CD4-positive, alpha-beta T cell (primary cell): ENCODE results near the gene DCLRE1A. TPM values are rescaled to one million over a fixed set of nuclear protein-coding genes. Genes with fewer than 3 reads are reported as not detected.

Experiments used
- ATAC-seq: fragments of 200-7000 bp; cut with Tn5 transposase; one replicate; pipeline ENCODE4 v1.10.0; 2022; ENCODE audit warnings: mild to moderate bottlenecking; ENCODE audit not compliant: poor library complexity
- CTCF ChIA-PET: fragments of 350-600 bp; sonication (Branson Sonifier 250); formaldehyde crosslinking; loops from one replicate; lab custom pipeline; 2021; ENCODE audit warnings: antibody characterized with exemption, inconsistent platforms; lab: Charles Lee
- POLR2A ChIA-PET: fragments of 350-600 bp; sonication (Branson Sonifier 250); formaldehyde crosslinking; loops from one replicate; lab custom pipeline; 2021; ENCODE audit warnings: antibody characterized with exemption, inconsistent platforms; lab: Charles Lee
- DNase-seq, 14 experiments: peaks; one replicate each; pipeline ENCODE4 v3.0.0-alpha.2; 2013 to 2020; ENCODE audit warnings: mixed read lengths in 2 of 14
- H3K27ac ChIP-seq, 2 donors: one replicate each; pipeline versions ENCODE4 v1.5.1 to v1.7.0; 2013; ENCODE audit warnings: low read length in 2 of 2, low read depth in 1 of 2, mild to moderate bottlenecking in 1 of 2
- H3K27me3 ChIP-seq, 2 experiments: 1 replicate in 1 of 2; 2 replicates in 1 of 2; pipeline versions ENCODE4 v1.6.1 to v1.7.0; 2013; ENCODE audit warnings: low read length in 2 of 2, control low read depth in 1 of 2, mild to moderate bottlenecking in 1 of 2, moderate library complexity in 1 of 2; ENCODE audit not compliant: insufficient read depth in 2 of 2, control insufficient read depth in 1 of 2
- H3K36me3 ChIP-seq: one replicate; pipeline ENCODE4 v1.6.1; 2013; ENCODE audit warnings: low read length, control low read depth; ENCODE audit not compliant: insufficient read depth
- H3K4me1 ChIP-seq: one replicate; pipeline ENCODE4 v1.6.1; 2013; ENCODE audit warnings: low read length, control low read depth; ENCODE audit not compliant: insufficient read depth
- H3K4me3 ChIP-seq: one replicate; pipeline ENCODE4 v1.5.1; 2013; ENCODE audit warnings: mild to moderate bottlenecking, low read length, moderate library complexity
- H3K9me3 ChIP-seq, 2 experiments: 1 replicate in 1 of 2; 2 replicates in 1 of 2; pipeline versions ENCODE4 v1.6.1 to v1.7.0; 2013; ENCODE audit warnings: low read length in 2 of 2, mild to moderate bottlenecking in 2 of 2, control low read depth in 1 of 2, moderate library complexity in 1 of 2; ENCODE audit not compliant: control insufficient read depth in 1 of 2, insufficient read depth in 1 of 2
- H3K27ac Mint-ChIP-seq: one replicate; pipeline ENCODE4 v1.8.0; 2020; ENCODE audit warnings: mixed read lengths
- H3K27me3 Mint-ChIP-seq: one replicate; pipeline ENCODE4 v1.8.0; 2021; ENCODE audit warnings: mixed read lengths
- H3K36me3 Mint-ChIP-seq: one replicate; pipeline ENCODE4 v1.8.0; 2021; ENCODE audit warnings: low read depth, mixed read lengths
- H3K4me1 Mint-ChIP-seq: one replicate; pipeline ENCODE4 v1.8.0; 2021; ENCODE audit warnings: low read depth, mixed read lengths
- H3K4me3 Mint-ChIP-seq: one replicate; pipeline ENCODE4 v1.8.0; 2020; ENCODE audit warnings: mild to moderate bottlenecking, mixed read lengths
- H3K9me3 Mint-ChIP-seq: one replicate; pipeline ENCODE4 v1.8.0; 2020; ENCODE audit warnings: mixed read lengths
- CTCF ChIP-seq: fragments of 200-600 bp; IDR thresholded peaks from one replicate; pipeline ENCODE4 v1.8.0; 2022; ENCODE audit warnings: antibody characterized with exemption, mild to moderate bottlenecking
- intact Hi-C, 2 experiments: fragments of 100-400 bp; cut with DNase I in 1 of 2; cut with micrococcal nuclease in 1 of 2; formaldehyde crosslinking; loops; one replicate each; pipeline versions ENCODE4 v1.15.1 to v1.9.0; 2023 to 2025; cut with DNase I, micrococcal nuclease
- total RNA-seq, 174 experiments: library from RNA in 2 of 174; stranded (reverse) in 2 of 174; gene quantifications; one replicate each; pipeline ENCODE4 v1.2.3 and lab custom pipeline; 2021 to 2026

Gene DCLRE1A
- total RNA-seq, 2 experiments from 2014 or later, result 0.36 to 0.47 TPM

- H3K4me1 ChIP-seq, result no peaks in the 10 kb centered on the region
- ATAC-seq (no peak), DNase-seq (no peak)
- ChIA-PET CTCF (interaction anchor here (1.2 kb wide), 1 partner anchor 10 kb away, joined by 5 read pairs; no protein-coding TSS in a partner anchor), POLR2A (no interaction called here)
- H3K9me3 ChIP-seq, result no peaks in the 10 kb centered on the region
- Mint-ChIP-seq H3K27me3 (no peaks in the 10 kb centered on the region), H3K4me3 (no peak overlapping the region), H3K4me1 (no peaks in the 10 kb centered on the region), H3K9me3 (no peaks in the 10 kb centered on the region), H3K36me3 (peaks cover 72% of the 10 kb centered on the region), H3K27ac (no peak overlapping the region)
- H3K4me3 ChIP-seq, result no peak overlapping the region
- H3K36me3 ChIP-seq, result peaks cover 15% of the 10 kb centered on the region
- intact Hi-C loops, result no loop called here
- H3K27ac ChIP-seq, result no peak overlapping the region
- no peak for TF ChIP-seq CTCF
- H3K27me3 ChIP-seq, result no peaks in the 10 kb centered on the region
These were observed 41.1 kb upstream of the DCLRE1A start for GRCh38 chr10:113895018-113895417.

- Mint-ChIP-seq H3K9me3 (no peaks in the 10 kb centered on the region), H3K4me1 (no peaks in the 10 kb centered on the region), H3K27ac (no peak overlapping the region), H3K27me3 (no peaks in the 10 kb centered on the region), H3K36me3 (peaks cover 72% of the 10 kb centered on the region), H3K4me3 (no peak overlapping the region)
- POLR2A ChIA-PET, result no interaction called here
- H3K27me3 ChIP-seq, result no peaks in the 10 kb centered on the region
- no peaks in the 10 kb centered on the region for H3K4me1 ChIP-seq
- no peak for TF ChIP-seq CTCF
- DNase-seq, result no peak
- no peak overlapping the region for H3K4me3 ChIP-seq
- intact Hi-C loops, result no loop called here
- H3K27ac ChIP-seq, result no peak overlapping the region
- H3K9me3 ChIP-seq, result no peaks in the 10 kb centered on the region
- CTCF ChIA-PET, result interaction anchor here (1.2 kb wide), 1 partner anchor 10 kb away, joined by 5 read pairs; no protein-coding TSS in a partner anchor
- peaks cover 13% of the 10 kb centered on the region for H3K36me3 ChIP-seq
- no peak for ATAC-seq
These were observed 40.7 kb upstream of the DCLRE1A start for GRCh38 chr10:113894581-113894980.

GRCh38 chr10:113893570-113893969 lies 39.7 kb upstream of the DCLRE1A start:
- ATAC-seq, result no peak
- Mint-ChIP-seq H3K4me1 (no peaks in the 10 kb centered on the region), H3K4me3 (no peak overlapping the region), H3K9me3 (no peaks in the 10 kb centered on the region), H3K27me3 (no peaks in the 10 kb centered on the region), H3K36me3 (peaks cover 65% of the 10 kb centered on the region), H3K27ac (no peak overlapping the region)
- Histone ChIP-seq H3K9me3 (no peaks in the 10 kb centered on the region), H3K4me1 (no peaks in the 10 kb centered on the region), H3K27me3 (no peaks in the 10 kb centered on the region), H3K36me3 (peaks cover 12% of the 10 kb centered on the region), H3K27ac (no peak overlapping the region), H3K4me3 (no peak overlapping the region)
- CTCF ChIA-PET, result interaction anchor here (0.5 kb wide), 1 partner anchor 263 kb away, joined by 3 read pairs; no protein-coding TSS in a partner anchor
- no peak for TF ChIP-seq CTCF
- no peak for DNase-seq
- POLR2A ChIA-PET, result no interaction called here
- intact Hi-C loops, result no loop called here
